ENCODE measurements around the gene LNP1.

Gene LNP1

GRCh38 chr3:100425316-100425715, 24.0 kb downstream of the LNP1 start:
- Histone ChIP-seq H3K27ac (no peak overlapping the region), H3K79me2 (ENCODE audit: insufficient read depth, low read depth) (no peaks in the 10 kb centered on the region), H3K4me3 (IDR thresholded peaks at IDR 0.05; ENCODE audit: insufficient read depth, low read depth, low read length) (no peak overlapping the region), H4K20me1 (ENCODE audit: insufficient read depth) (no peaks in the 10 kb centered on the region), H3K9ac (no peak overlapping the region), H3K27me3 (ENCODE audit: insufficient read depth, low read depth) (no peaks in the 10 kb centered on the region), H3K36me3 (ENCODE audit: insufficient read depth) (no peaks in the 10 kb centered on the region), H2AFZ (ENCODE audit: low read depth) (no peak overlapping the region), H3K4me1 (ENCODE audit: low read depth, poor library complexity, severe bottlenecking) (no peaks in the 10 kb centered on the region), H3K4me2 (no peak overlapping the region)
- TF ChIP-seq CTCF (conservative IDR thresholded peaks at IDR 0.05; ENCODE audit: low read depth, low read length): no peak

- H3K27ac ChIP-seq: no peak overlapping the region
- H3K4me1 ChIP-seq (ENCODE audit: low read depth, poor library complexity, severe bottlenecking): no peaks in the 10 kb centered on the region
- H3K9ac ChIP-seq: no peak overlapping the region
- H3K4me2 ChIP-seq: no peak overlapping the region
- H2AFZ ChIP-seq (ENCODE audit: low read depth): no peak overlapping the region
- H3K4me3 ChIP-seq (IDR thresholded peaks at IDR 0.05; ENCODE audit: insufficient read depth, low read depth, low read length): no peak overlapping the region
- no peaks in the 10 kb centered on the region for H3K79me2 ChIP-seq (ENCODE audit: insufficient read depth, low read depth)
- no peaks in the 10 kb centered on the region for H3K36me3 ChIP-seq (ENCODE audit: insufficient read depth)
- H4K20me1 ChIP-seq (ENCODE audit: insufficient read depth): no peaks in the 10 kb centered on the region
- no peaks in the 10 kb centered on the region for H3K27me3 ChIP-seq (ENCODE audit: insufficient read depth, low read depth)
- TF ChIP-seq CTCF (conservative IDR thresholded peaks at IDR 0.05; ENCODE audit: low read depth, low read length): no peak
These were observed 24.8 kb downstream of the LNP1 start for GRCh38 chr3:100426067-100426682.

GRCh38 chr3:100427699-100428098, 26.4 kb downstream of the LNP1 start:
- H4K20me1 ChIP-seq (ENCODE audit: insufficient read depth): no peaks in the 10 kb centered on the region
- H3K79me2 ChIP-seq (ENCODE audit: insufficient read depth, low read depth): no peaks in the 10 kb centered on the region
- H3K9ac ChIP-seq: no peak overlapping the region
- H3K27ac ChIP-seq: no peak overlapping the region
- no peaks in the 10 kb centered on the region for H3K27me3 ChIP-seq (ENCODE audit: insufficient read depth, low read depth)
- no peak overlapping the region for H3K4me2 ChIP-seq
- no peak overlapping the region for H3K4me3 ChIP-seq (IDR thresholded peaks at IDR 0.05; ENCODE audit: insufficient read depth, low read depth, low read length)
- H3K4me1 ChIP-seq (ENCODE audit: low read depth, poor library complexity, severe bottlenecking): no peaks in the 10 kb centered on the region
- no peak overlapping the region for H2AFZ ChIP-seq (ENCODE audit: low read depth)
- H3K36me3 ChIP-seq (ENCODE audit: insufficient read depth): no peaks in the 10 kb centered on the region
- no peak for TF ChIP-seq CTCF (conservative IDR thresholded peaks at IDR 0.05; ENCODE audit: low read depth, low read length)

- H3K27ac ChIP-seq: no peak overlapping the region
- no peaks in the 10 kb centered on the region for H4K20me1 ChIP-seq (ENCODE audit: insufficient read depth)
- no peak for TF ChIP-seq CTCF (conservative IDR thresholded peaks at IDR 0.05; ENCODE audit: low read depth, low read length)
- no peaks in the 10 kb centered on the region for H3K4me1 ChIP-seq (ENCODE audit: low read depth, poor library complexity, severe bottlenecking)
- H3K27me3 ChIP-seq (ENCODE audit: insufficient read depth, low read depth): no peaks in the 10 kb centered on the region
- H3K79me2 ChIP-seq (ENCODE audit: insufficient read depth, low read depth): no peaks in the 10 kb centered on the region
- no peak overlapping the region for H3K9ac ChIP-seq
- H3K4me2 ChIP-seq: no peak overlapping the region
- no peaks in the 10 kb centered on the region for H3K36me3 ChIP-seq (ENCODE audit: insufficient read depth)
- no peak overlapping the region for H2AFZ ChIP-seq (ENCODE audit: low read depth)
- no peak overlapping the region for H3K4me3 ChIP-seq (IDR thresholded peaks at IDR 0.05; ENCODE audit: insufficient read depth, low read depth, low read length)
These were observed 27.9 kb downstream of the LNP1 start for GRCh38 chr3:100429187-100429716.
